COLO829 (cell line): ENCODE results near the gene SCMH1.

ENCODE experiments used
- DNase-seq: peaks from one replicate; pipeline ENCODE4 v3.0.0; 2012; ENCODE audit warnings: low spot score

SCMH1 gene

DNA sequence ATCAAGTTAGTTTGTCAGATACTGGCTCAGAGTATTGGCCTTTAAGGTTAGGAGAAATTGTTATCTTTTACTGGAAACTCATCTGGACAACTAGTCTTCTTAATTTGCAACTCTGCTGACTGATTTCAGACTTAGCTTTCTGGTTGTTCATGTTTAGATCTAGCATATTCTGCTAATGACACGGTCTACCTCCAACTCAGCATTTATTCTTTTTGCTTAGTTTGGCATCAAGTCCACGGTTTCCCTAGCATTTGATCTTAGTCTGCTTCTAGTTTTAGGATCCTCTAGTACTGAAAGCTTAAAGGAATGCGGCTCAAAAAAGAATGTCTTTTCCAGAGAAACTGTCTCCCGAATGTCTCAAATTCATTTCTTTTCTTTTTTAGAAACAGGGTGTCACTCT is 145.0 kb downstream of the SCMH1 start:
- no peak for DNase-seq

DNA sequence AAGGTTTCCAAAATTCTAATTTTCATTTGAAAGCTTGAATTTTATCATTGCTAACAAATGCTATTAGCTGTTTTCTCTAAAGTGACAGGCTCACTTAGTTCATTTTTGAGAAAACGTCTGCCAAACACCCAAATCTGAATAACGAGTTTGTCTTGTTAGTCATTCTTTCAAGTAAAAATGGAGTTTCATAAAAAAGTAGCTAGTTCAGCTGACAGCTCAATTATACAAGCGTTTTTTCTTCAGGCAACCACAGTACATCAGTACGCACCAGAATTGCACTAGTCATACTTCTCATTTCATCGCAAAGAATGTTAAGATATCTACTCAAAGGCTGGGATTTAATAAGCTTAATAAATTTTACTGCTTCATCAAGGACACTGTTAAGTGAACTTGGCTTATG is 148.3 kb downstream of the SCMH1 start:
- no peak for DNase-seq

DNA sequence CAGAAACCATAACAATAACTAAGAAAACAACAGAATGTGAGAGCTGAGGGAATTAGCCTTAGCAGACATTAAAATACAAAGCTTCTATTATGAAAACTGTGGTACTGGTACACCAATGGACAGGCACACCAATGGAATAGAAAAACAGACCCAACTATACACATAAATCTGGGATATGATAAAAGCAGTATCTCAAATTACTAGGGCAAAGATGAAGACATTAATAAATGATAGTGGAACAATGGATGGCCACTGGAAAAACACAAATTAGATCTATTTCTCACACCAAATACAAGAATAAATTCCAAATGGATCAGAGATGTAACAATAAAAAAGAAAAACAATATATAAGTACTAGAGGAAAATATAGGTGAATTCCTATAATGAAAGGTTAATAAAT is 155.2 kb downstream of the SCMH1 start:
- DNase-seq, result no peak

DNA sequence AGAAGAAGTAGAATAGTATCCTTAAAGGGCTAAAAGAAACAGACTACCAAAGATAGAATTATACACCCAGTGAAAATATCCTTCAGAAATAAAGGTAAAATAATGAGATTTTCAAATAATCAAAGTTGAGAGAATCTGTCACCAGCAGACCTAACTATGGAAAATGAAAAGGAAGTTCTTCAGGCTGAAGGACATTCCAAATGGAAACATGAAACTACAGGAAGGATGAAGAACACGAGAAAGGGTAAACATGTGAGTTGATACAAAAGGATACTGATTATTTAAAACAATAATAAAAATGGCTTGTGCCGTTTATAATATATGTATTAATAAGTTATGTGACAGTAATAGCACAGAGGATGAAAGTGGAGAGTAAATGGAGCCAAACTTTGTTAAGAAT is 163.5 kb downstream of the SCMH1 start:
- no peak for DNase-seq

DNA sequence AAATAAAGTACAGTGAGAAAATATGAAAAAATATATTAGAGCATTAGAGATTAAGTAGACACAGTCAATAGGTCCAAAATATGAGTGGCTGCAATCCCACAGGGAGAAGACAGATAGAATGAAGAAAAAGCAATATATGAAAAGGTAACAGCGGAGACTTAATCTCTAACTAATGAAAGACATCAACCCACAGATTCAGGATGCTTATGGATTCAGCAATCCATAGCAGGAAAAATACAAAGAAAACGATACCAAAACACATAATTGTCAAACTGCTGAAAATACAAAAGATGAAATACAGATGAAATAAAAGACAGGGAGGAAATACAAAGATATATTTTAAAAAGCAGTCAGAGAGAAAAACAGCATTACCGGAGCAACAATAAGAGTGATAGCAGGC is 163.9 kb downstream of the SCMH1 start:
- no peak for DNase-seq

- DNase-seq, result peak; percentile 36
These were observed 168.1 kb downstream of the SCMH1 start for GRCh38 chr1:41073971-41074370.

GRCh38 chr1:41072051-41072450 is 170.1 kb downstream of the SCMH1 start:
- DNase-seq, result no peak

- DNase-seq, result no peak
These were observed 185.2 kb downstream of the SCMH1 start for GRCh38 chr1:41056907-41057306.

GRCh38 chr1:41053316-41053715 is 188.8 kb downstream of the SCMH1 start:
- DNase-seq, result no peak

DNA sequence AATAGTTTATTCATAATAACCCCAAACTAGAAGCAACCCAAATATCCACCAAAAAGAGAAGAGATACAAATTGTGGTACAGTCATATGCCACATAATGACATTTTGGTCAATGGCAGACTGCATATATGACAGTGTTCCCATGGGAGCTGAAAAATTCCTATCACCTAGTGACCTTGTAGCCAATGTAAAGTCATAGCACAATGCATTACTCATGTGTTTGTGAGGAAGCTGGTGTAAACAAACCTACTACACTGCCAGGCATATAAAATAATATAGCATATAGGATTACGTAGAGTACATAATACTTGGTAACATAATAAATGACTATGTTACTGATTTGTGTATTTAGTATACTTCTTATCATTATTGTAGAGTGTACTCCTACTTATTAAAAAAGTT is 191.1 kb downstream of the SCMH1 start:
- DNase-seq, result no peak

DNA sequence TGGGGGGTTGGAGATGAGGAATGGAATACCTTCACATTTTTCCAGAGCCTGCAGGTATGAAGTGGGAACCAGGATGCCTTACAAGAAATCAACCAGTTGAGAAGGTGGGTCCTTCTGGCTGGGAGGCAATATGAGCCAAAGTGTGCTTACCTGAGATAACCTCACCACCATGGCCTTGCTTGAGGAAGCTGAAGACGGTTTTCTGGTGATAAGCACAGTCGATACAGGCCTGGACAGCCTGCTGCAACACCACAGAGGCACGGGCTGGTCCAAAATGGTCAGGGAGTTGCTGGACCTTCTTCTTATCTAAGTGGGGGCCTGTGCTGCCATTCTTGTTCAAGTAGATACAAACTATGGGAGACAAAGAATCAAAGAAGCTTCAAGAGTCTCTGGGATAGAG is 193.6 kb downstream of the SCMH1 start:
- no peak for DNase-seq

- DNase-seq, result no peak
These were observed 195.7 kb downstream of the SCMH1 start for GRCh38 chr1:41046347-41046775.

DNA sequence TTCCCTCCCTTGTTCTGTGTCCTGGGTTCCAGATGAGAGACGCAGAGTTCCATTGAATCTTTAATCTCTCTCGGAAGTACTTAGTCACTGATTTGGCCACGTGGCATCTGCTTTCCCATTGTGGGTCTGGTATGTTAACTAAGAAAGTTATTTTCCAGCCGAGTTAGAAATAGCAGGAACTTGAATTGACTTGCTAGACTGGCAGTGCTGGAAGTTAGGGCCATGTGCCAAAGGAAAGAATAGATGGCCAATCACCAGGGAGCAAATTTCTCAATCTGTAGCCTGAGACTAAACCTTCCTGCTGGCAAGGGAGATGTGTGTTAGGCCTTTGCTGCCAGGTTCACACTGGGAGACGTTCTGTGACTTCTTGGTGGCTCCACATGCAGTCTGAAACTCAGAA is 196.4 kb downstream of the SCMH1 start:
- no peak for DNase-seq

DNA sequence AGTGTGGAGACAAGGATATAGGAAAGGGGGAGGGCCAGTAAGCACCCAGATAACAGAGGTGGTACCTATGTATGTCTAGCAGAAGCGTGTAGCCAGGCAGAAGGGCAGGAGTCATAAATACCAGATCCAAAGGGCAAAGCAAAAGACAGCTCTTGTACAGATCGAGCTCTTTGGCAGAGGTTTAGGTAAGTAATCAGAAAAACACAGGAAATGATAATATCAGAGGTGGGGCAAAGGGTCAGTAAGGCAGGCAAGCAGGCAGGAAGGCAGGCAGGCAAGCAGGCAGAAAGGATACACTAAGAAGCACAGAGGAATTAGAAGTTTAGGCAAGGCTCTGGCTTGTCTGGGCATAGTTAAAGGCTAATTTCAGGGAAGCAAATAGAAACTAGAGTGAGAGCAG is 197.9 kb downstream of the SCMH1 start:
- no peak for DNase-seq

DNA sequence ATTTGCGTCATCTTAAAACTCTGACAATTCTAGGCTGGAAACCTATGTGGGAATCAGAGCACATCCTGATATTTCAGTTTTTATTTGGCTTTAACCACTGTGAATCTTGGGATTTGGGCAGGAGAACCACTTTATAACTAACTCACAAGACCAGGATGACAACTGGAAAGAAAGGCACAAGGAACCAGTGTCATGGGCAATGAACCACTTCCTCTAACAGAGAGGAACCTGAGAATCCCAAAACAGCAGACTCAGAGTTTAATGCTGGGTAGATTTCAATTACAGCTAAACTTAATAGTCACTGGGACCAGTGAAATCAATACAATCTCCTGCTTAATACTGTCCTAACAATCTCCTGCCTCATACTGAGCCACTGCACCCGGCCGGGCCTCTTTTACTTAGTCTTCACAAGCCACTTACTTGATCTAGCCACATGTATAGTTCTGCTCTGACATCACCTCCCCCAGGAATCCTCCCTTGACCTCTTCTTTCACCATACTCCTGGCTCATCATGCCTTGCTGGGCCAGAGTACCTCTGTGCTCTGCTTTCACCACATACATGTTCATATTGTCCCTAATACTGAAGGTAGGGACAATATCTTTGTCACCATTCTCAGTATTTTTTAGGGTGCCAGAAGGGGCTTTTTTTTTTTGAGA is 200.4 kb downstream of the SCMH1 start:
- no peak for DNase-seq

DNA sequence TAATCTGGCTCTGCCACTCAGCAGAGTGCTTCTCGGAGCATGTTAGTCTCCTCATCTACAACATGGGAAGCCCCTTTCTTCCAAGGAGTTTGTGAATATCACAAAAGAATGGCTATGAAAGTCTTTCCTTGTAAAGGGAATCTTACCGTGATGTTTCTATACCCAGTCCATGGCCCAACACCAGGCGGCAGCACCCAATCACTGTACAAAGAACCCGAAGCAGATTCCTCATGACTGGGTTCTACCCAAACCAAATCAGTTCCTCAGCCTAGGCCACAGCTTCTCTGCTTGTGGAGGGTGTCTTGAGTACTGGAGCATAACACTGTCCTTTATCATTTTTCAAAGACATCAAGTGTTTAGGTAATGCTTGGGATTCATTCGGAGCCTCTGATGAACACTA is 204.0 kb downstream of the SCMH1 start:
- DNase-seq, result no peak

DNA sequence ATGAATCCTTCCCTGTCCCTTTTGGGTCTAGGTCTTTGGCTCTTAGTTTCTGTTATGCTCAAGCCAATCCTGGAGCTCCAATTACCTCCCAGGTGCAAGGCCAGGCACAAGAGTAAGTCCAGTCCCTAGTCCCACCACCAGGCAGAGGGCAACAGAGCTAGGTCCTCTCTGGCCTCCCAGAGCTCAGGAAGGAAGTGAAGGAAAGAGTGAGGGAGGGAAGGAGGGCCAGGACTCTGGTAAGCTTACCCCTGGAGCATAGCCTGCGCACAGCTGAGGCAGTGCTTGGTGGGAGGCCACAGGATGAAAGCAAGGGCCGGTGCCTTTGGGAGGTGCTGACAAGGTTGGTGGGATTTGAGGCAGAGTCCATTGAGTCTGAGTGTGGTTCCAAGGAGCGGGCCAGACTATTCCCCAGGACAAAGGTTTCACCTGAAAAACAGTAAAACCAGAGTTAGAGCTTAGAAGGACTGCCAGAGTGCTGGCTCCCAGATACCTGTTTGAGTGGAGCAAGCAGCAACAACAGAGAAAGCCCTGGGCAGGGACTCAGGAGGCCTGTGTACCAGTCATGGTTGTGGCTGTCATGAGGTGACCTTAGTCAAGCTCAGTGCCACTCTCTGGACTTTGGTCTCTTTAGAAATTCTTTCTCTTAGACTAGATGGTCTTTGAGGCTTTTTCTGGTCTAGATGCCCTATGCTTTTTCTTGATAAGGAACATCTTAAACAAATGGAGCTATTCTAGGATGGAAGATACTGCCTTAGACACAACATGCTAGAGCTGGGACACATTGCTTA is 204.8 kb downstream of the SCMH1 start:
- DNase-seq, result no peak

DNA sequence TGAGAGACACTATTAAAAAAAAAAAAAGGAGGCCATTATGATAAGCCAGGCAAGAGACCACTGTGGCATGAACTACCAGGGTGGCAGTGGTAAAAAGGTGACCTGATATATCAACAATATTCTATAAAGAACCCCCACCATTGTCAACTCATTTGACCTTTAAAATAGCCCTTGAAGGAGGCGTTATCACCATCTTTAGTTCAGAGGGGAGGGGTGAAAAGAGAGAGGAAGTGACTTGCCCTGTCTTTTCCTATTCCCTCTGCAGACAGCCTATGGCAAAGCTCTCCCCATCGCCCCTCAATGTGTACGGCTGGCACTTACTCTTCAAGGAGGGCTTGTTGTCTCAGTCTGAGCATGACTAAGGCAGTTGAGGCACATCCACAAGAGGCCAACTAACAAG is 208.8 kb downstream of the SCMH1 start:
- DNase-seq, result no peak

DNA sequence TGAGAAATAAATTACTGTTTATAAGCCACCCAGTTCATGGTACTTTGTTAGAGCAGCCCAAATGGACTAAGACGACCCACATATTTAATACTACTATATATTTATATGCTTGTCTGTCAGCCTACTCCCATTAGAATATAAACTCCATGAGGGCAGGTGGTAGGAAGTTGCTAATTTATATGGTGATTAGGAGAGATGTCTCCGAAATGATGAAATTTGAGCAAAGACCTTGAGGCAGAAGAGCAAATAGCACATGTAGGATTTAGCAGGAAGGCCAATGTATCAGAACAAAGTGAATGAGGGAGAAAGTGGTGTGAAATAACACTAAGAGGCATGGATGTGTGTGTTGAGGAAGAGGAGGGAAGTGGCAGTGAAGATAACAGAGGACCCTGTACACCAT is 210.0 kb downstream of the SCMH1 start:
- DNase-seq, result no peak

DNA sequence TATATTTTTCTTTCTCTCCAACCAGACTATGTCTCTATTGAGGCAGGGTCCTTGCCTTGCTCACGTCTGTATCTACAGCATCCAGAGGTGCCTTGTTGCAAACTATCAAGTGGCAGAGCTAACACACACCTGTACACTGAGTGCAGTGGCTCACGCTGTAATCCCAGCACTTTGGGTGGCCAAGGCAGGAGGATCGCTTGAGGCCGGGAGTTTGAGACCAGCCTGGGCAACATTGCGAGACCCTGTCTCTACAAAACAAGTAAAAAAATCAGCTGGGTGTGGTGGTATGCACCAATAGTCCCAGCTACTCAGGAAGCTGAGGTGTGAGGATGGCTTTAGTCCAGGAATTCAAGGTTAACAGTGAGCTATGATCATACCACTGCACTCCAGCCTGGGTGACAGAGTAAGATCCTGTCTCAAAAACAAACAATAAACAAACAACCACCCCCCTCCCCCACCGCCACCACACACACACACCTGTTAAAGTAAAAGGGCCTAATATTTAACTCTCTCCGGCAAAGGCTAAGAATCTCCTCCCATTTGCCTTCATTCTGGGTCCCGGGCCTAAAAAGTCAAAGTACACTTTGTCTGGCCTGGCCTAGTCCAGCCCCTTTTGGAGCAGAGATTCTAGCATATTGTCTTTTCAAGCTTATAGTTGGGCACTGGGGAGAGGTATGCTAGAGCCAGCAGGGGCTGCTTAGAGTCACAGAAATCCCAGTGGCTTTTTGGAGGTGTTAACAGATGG is 211.1 kb downstream of the SCMH1 start:
- no peak for DNase-seq

DNA sequence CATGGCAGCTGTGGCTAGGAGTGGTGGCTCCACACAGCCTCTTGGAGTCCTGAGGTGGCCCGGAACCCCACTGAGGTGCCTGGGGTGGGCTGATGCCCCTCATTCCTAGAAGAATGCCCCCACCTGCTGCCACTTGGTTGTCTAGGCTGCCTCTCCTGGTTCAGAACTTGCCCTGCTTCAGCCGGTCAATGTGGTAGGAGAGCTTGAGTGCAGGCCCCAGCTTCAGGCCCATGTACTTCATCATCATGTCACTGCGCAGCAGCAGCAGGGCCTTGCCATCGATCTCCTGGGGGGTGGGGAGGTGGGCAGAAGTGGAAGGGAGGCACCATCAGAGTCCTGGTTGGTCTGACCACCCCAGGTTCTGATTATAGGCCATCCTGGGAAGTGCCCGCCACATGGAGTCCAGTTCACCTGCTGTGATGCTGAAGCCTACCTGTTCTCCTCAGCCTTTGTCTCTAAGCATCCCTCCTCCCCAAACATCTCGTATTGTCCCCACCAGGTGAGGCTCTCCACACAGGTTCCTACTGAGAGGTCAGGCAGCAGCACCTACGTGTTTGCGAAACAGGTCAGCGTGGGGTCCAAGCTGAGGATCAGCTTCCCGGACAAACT is 214.0 kb downstream of the SCMH1 start:
- no peak for DNase-seq

DNA sequence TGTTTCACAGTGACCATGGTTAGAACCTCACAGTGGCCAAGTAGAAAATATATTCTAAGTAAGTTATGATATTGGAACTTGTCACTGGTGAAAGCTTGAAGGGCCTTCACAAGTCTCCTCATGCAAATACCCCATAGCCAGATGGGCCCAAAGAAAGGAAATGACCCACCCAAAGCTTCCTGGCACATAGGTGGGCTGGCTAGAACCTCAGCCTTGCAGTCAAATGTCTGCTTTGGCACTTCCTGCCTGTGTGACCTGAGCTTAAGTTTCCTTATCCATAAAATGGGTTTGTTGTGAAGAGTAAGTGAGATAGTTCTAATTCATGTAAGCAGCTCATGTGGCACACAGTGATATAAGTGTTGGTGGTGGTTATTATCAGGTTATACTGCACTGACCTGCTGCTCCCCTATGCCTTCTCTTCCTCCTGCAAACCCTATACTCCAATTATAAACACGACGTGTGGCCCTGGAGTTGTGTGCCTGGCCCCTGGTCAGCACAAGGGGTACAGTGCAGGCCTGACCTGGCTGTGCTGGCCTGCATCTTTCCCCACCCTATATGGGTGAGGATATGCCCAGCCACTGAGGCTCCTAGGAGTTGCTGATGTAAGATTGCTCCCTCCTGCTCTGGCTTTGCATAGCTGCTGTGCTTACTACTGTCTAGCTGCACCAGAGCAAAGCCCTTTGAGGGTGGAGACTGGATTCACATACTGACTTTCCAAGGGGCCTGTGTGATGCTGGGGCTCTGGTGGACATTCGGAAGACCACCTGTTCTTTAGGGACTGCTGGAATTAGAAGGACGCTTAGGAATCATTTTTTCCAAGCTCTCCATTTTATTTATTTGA is 215.9 kb downstream of the SCMH1 start:
- no peak for DNase-seq
